H1 (cell line): ENCODE data around the gene NDRG4. TPM values are rescaled to one million over a fixed set of nuclear protein-coding genes. Genes with fewer than 3 reads are reported as not detected.
A peak's percentile ranks its signal among the peaks of the same experiment; 100 is the strongest.

Experiments
- CTCF ChIA-PET: fragments of 300-600 bp; sonication (Branson Sonifier 250); formaldehyde crosslinking; loops from one replicate; lab custom pipeline; 2021; ENCODE audit not compliant: partially characterized antibody; lab: Charles Lee
- POLR2A ChIA-PET: fragments of 300-600 bp; sonication (Branson Sonifier 250); formaldehyde crosslinking; loops from one replicate; lab custom pipeline; 2021; ENCODE audit warnings: inconsistent platforms; ENCODE audit not compliant: partially characterized antibody; lab: Charles Lee
- DNase-seq, 2 experiments: peaks; one replicate each; pipeline versions ENCODE4 v3.0.0 to v3.0.0-alpha.2; 2010 to 2022; ENCODE audit warnings: low spot score in 2 of 2, low read depth in 1 of 2, mixed read lengths in 1 of 2
- FAIRE-seq: peaks from 2 replicates; lab custom pipeline; 2011; peaks lifted over from hg19 to GRCh38; lab: Jason Lieb, UNC
- H2AFZ ChIP-seq: 2 replicates; pipeline ENCODE4 v1.8.1; 2012; ENCODE audit warnings: low read length, inconsistent platforms
- H2AK5ac ChIP-seq: 2 replicates; pipeline ENCODE4 v1.6.1; 2013; ENCODE audit warnings: low read depth, low read length
- H2BK120ac ChIP-seq: replicated peaks from 2 replicates; pipeline ENCODE3; 2013; ENCODE audit warnings: low read depth, low read length, inconsistent platforms
- H2BK12ac ChIP-seq: 2 replicates; pipeline ENCODE4 v1.6.1; 2013; ENCODE audit warnings: low read depth, low read length
- H2BK15ac ChIP-seq: 2 replicates; pipeline ENCODE4 v1.6.1; 2013; ENCODE audit warnings: low read length
- H2BK20ac ChIP-seq: 2 replicates; pipeline ENCODE4 v1.6.1; 2013; ENCODE audit warnings: low read length
- H2BK5ac ChIP-seq: 2 replicates; pipeline ENCODE4 v1.6.1; 2013; ENCODE audit warnings: low read depth, low read length
- H3K14ac ChIP-seq: 2 replicates; pipeline ENCODE4 v1.6.1; 2013; ENCODE audit warnings: inconsistent platforms; ENCODE audit not compliant: insufficient read length
- H3K18ac ChIP-seq: 2 replicates; pipeline ENCODE4 v1.6.1; 2013; ENCODE audit warnings: low read length; ENCODE audit errors: extremely low read depth
- H3K23ac ChIP-seq: 2 replicates; pipeline ENCODE4 v1.6.1; 2013; ENCODE audit warnings: inconsistent platforms; ENCODE audit not compliant: insufficient read length
- H3K23me2 ChIP-seq: 2 replicates; pipeline ENCODE4 v1.6.1; 2013; ENCODE audit warnings: low read depth, low read length
- H3K27ac ChIP-seq: 2 replicates; pipeline ENCODE4 v1.6.1; 2011; ENCODE audit warnings: low read depth, low read length, inconsistent platforms
- H3K27me3 ChIP-seq, 4 experiments: replicated peaks in 1 of 4; 1 replicate in 1 of 4; 2 replicates in 3 of 4; pipeline versions ENCODE4 v1.6.1 to v1.8.1; 2011 to 2013; ENCODE audit warnings: low read length in 3 of 4, mild to moderate bottlenecking in 3 of 4, inconsistent platforms in 2 of 4, mixed read lengths in 2 of 4, moderate library complexity in 1 of 4; ENCODE audit not compliant: control insufficient read depth in 3 of 4, insufficient read depth in 3 of 4; ENCODE audit errors: extremely low read depth in 1 of 4
- H3K36me3 ChIP-seq, 4 experiments: 2 replicates each; pipeline versions ENCODE4 v1.6.1 to v1.8.1; 2011 to 2013; ENCODE audit warnings: mild to moderate bottlenecking in 4 of 4, low read length in 3 of 4, moderate library complexity in 2 of 4, control low read depth in 1 of 4, inconsistent platforms in 1 of 4; ENCODE audit not compliant: insufficient read depth in 4 of 4, control insufficient read depth in 2 of 4
- H3K4ac ChIP-seq: replicated peaks from 2 replicates; pipeline ENCODE3; 2013; ENCODE audit warnings: low read length, low read depth, mixed read lengths, inconsistent platforms; ENCODE audit not compliant: insufficient read length
- H3K4me1 ChIP-seq, 4 experiments: replicated peaks in 1 of 4; 1 replicate in 1 of 4; 2 replicates in 3 of 4; pipeline versions ENCODE4 v1.6.1 to v1.8.1; 2011 to 2013; ENCODE audit warnings: low read length in 3 of 4, inconsistent platforms in 2 of 4, mixed read lengths in 1 of 4; ENCODE audit not compliant: insufficient read depth in 4 of 4, control insufficient read depth in 3 of 4
- H3K4me2 ChIP-seq, 2 experiments: 2 replicates each; pipeline versions ENCODE4 v1.6.1 to v1.8.1; 2011 to 2013; ENCODE audit warnings: low read depth in 2 of 2, low read length in 2 of 2, control low read depth in 1 of 2, inconsistent platforms in 1 of 2, mild to moderate bottlenecking in 1 of 2; ENCODE audit not compliant: insufficient read depth in 1 of 2
- H3K4me3 ChIP-seq, 4 experiments: fragments of 200-600, 300-600 bp in 1 of 4; sonication (generic), shearing (Covaris generic), sonication (Bioruptor Twin) in 1 of 4; 2 replicates each; pipeline versions ENCODE4 v1.5.1 to v1.8.1; 2011 to 2016; ENCODE audit warnings: low read length in 4 of 4, low read depth in 3 of 4, control low read depth in 2 of 4, inconsistent platforms in 2 of 4, mild to moderate bottlenecking in 2 of 4, mixed read lengths in 1 of 4, moderate library complexity in 1 of 4; ENCODE audit not compliant: insufficient read depth in 2 of 4; ENCODE audit errors: extremely low read depth in 1 of 4
- H3K56ac ChIP-seq: replicated peaks from 2 replicates; pipeline ENCODE3; 2013; ENCODE audit warnings: low read depth, mild to moderate bottlenecking, mixed read lengths, low read length, inconsistent platforms; ENCODE audit not compliant: insufficient read length
- H3K79me1 ChIP-seq: 2 replicates; pipeline ENCODE4 v1.6.1; 2013; ENCODE audit warnings: low read depth, low read length, control low read depth
- H3K79me2 ChIP-seq, 2 experiments: 2 replicates each; pipeline versions ENCODE4 v1.6.1 to v1.8.1; 2012 to 2013; ENCODE audit warnings: low read length in 2 of 2, mild to moderate bottlenecking in 2 of 2, inconsistent platforms in 1 of 2; ENCODE audit not compliant: insufficient read depth in 2 of 2, control insufficient read depth in 1 of 2
- H3K9ac ChIP-seq, 4 experiments: replicated peaks in 1 of 4; 1 replicate in 1 of 4; 2 replicates in 3 of 4; pipeline versions ENCODE4 v1.6.1 to v1.8.1; 2011 to 2013; ENCODE audit warnings: low read depth in 3 of 4, low read length in 3 of 4, control low read depth in 2 of 4, mild to moderate bottlenecking in 2 of 4, moderate library complexity in 2 of 4, inconsistent platforms in 1 of 4; ENCODE audit errors: extremely low read depth in 1 of 4
- H3K9me3 ChIP-seq, 2 experiments: 2 replicates each; pipeline versions ENCODE4 v1.6.1 to v1.8.1; 2012 to 2013; ENCODE audit warnings: mild to moderate bottlenecking in 2 of 2, moderate library complexity in 2 of 2, control low read depth in 1 of 2, inconsistent platforms in 1 of 2, low read depth in 1 of 2, low read length in 1 of 2, mixed read lengths in 1 of 2; ENCODE audit not compliant: insufficient read depth in 2 of 2
- H4K20me1 ChIP-seq, 2 experiments: replicated peaks in 1 of 2; 2 replicates each; pipeline versions ENCODE3 to v1.8.1; 2011 to 2013; ENCODE audit warnings: inconsistent platforms in 2 of 2, low read length in 2 of 2, mild to moderate bottlenecking in 1 of 2; ENCODE audit not compliant: insufficient read depth in 2 of 2, control insufficient read depth in 1 of 2
- H4K5ac ChIP-seq: 2 replicates; pipeline ENCODE4 v1.6.1; 2013; ENCODE audit warnings: low read length, low read depth, mixed read lengths, inconsistent platforms; ENCODE audit not compliant: insufficient read length
- H4K8ac ChIP-seq: 2 replicates; pipeline ENCODE4 v1.8.0; 2013; ENCODE audit warnings: mild to moderate bottlenecking, moderate library complexity, low read length, inconsistent platforms; ENCODE audit not compliant: insufficient read depth; ENCODE audit errors: extremely low read depth
- H4K91ac ChIP-seq: replicated peaks from 2 replicates; pipeline ENCODE3; 2013; ENCODE audit warnings: low read length, mixed read lengths, inconsistent platforms; ENCODE audit not compliant: insufficient read length
- NRF1 ChIP-seq: IDR thresholded peaks from 2 replicates; pipeline ENCODE4 v1.6.1; 2011; ENCODE audit warnings: mild to moderate bottlenecking, low read depth, low read length, improper control_type of control experiment
- RFX5 ChIP-seq: IDR thresholded peaks from 2 replicates; pipeline ENCODE4 v1.6.1; 2011; ENCODE audit warnings: low read depth, low read length, improper control_type of control experiment, borderline replicate concordance
- WGBS, 2 experiments: shearing (Covaris generic) in 1 of 2; methylation state at CpG; one replicate each; pipeline versions ENCODE4 v1.1.6 to v1.1.7; 2013 to 2015; ENCODE audit warnings: low lambda C conversion rate in 2 of 2, mixed read lengths in 2 of 2, inconsistent platforms in 1 of 2, low coverage in 1 of 2, missing lambda C conversion rate in 1 of 2; ENCODE audit not compliant: insufficient replicate concordance in 2 of 2, insufficient coverage in 1 of 2, insufficient read length in 1 of 2; ENCODE audit errors: extremely low coverage in 1 of 2, missing lambda C conversion rate in 1 of 2; 5-methylcytosine and 5-hydroxymethylcytosine counted together
- polyA plus RNA-seq, 7 experiments: library from polyadenylated mRNA; depleted of rRNA in 3 of 7; stranded (reverse) in 5 of 7; unstranded in 2 of 7; fragments of >200 nt in 5 of 7; fragments of 200-250 nt in 2 of 7; gene quantifications; 1 replicate in 5 of 7; 2 replicates in 1 of 7; 4 replicates in 1 of 7; pipeline versions ENCODE4 v1.2.1 to v1.2.3, GENCODE V29; 2011 to 2013; ENCODE audit warnings: missing spikeins in 2 of 7, mixed read lengths in 2 of 7
- total RNA-seq: library from RNA; stranded (reverse); fragmentation: NEBNext Ultra II Directional; extraction: Animal tissue kit (Norgen Biotek cat#: 25700); gene quantifications from 2 replicates; pipeline ENCODE4 v1.2.1, GENCODE V29; 2021
- TF ChIP-seq, protein P1 (sequence below), 3 experiments: IDR thresholded peaks; 1 replicate in 2 of 3; 2 replicates in 1 of 3; pipeline versions ENCODE4 v1.5.1 to v1.6.1; 2011; ENCODE audit warnings: low read length in 3 of 3, mild to moderate bottlenecking in 3 of 3, inconsistent platforms in 2 of 3, low read depth in 1 of 3, moderate library complexity in 1 of 3; ENCODE audit not compliant: insufficient read depth in 1 of 3; ENCODE audit errors: control extremely low read depth in 1 of 3

Gene NDRG4
- total and polyA plus RNA-seq, 2 of the 8 experiments (the other 6 are each of a cell fraction or from before 2014, with no cell fraction given): 20.8 to 30.9 TPM

DNA sequence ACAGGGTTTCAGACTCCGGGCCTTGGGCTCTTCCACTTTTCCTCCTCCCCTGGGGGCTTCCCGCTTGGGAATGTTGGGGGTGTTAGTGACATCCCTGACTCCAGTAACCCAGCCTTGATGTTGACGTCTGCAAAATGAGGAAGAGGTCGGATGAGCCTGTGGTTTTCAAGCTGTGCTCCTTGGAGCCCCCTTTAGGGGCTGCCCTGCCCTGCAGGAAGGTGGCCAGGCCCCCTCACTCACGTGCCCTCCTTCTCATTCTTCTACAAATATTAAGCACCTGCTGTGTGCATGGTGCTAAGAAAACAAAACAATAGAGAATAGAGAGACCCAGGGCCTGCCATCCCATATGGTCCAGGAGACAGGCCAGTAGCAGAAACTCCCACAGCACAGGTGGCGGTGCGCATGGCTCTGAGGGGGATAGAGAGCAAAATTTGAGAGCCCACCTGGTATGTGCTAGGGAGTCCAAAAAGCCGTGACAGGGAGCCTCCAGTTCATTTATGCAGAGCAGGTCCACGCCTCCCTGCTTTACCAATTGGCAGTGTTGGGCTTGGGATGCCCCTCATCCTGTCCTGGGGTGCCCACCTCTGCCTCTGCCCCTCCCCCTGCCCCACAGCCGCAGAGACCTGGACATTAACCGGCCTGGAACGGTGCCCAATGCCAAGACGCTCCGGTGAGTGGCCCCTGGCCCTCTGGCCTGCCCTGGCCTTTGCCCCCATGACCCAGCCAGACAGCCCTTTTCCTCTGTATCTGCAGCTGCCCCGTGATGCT, 7.4 kb downstream of the NDRG4 start:
- H3K23me2 ChIP-seq: no peaks in the 10 kb centered on the region
- no peak overlapping the region for H3K27ac ChIP-seq
- no peak overlapping the region for H2BK5ac ChIP-seq
- H4K5ac ChIP-seq: no peak overlapping the region
- peaks cover 0 to 6% (median under 1%) of the 10 kb centered on the region in 4 experiments; a peak in 2 of 7 replicates for H3K4me1 ChIP-seq
- H2BK12ac ChIP-seq: no peak overlapping the region
- WGBS, 2 experiments: 79% methylated on average over 15 of the region's 15 CpGs; no CpG with 5 or more reads in 1 of the 2 experiments
- H3K56ac ChIP-seq: no peak overlapping the region
- no peak overlapping the region for H3K9ac ChIP-seq
- H3K4ac ChIP-seq: no peak overlapping the region
- ChIA-PET CTCF (interaction anchor here (0.7 to 2.8 kb wide), 10 partner anchors 9 to 195 kb away, joined by 3 to 20 read pairs (median 4); no protein-coding TSS in a partner anchor), POLR2A (interaction anchor here (1.3 to 1.9 kb wide), 2 partner anchors 8 to 11 kb away, joined by 3 to 9 read pairs; partner anchors contain the start of gene SETD6)
- H2AFZ ChIP-seq: no peak overlapping the region
- no peak overlapping the region for H2BK15ac ChIP-seq
- no peak overlapping the region for H4K8ac ChIP-seq
- H3K79me2 ChIP-seq: no peaks in the 10 kb centered on the region
- 0 out of 8 replicates have a peak, but pooled peaks cover 0 to 5% (median 0%) of the 10 kb centered on the region in 4 experiments for H3K36me3 ChIP-seq
- no peak overlapping the region for H3K14ac ChIP-seq
- H2BK120ac ChIP-seq: no peak overlapping the region
- DNase-seq (no peak), FAIRE-seq (no peak)
- no peaks in the 10 kb centered on the region; the same call in 1 of the 2 replicates for H3K79me1 ChIP-seq
- no peak overlapping the region for H3K4me2 ChIP-seq
- H4K91ac ChIP-seq: no peak overlapping the region
- H3K18ac ChIP-seq: no peak overlapping the region
- H2BK20ac ChIP-seq: no peak overlapping the region
- TF ChIP-seq NRF1 (no peak), RFX5 (no peak)
- TF ChIP-seq, protein P1, sequence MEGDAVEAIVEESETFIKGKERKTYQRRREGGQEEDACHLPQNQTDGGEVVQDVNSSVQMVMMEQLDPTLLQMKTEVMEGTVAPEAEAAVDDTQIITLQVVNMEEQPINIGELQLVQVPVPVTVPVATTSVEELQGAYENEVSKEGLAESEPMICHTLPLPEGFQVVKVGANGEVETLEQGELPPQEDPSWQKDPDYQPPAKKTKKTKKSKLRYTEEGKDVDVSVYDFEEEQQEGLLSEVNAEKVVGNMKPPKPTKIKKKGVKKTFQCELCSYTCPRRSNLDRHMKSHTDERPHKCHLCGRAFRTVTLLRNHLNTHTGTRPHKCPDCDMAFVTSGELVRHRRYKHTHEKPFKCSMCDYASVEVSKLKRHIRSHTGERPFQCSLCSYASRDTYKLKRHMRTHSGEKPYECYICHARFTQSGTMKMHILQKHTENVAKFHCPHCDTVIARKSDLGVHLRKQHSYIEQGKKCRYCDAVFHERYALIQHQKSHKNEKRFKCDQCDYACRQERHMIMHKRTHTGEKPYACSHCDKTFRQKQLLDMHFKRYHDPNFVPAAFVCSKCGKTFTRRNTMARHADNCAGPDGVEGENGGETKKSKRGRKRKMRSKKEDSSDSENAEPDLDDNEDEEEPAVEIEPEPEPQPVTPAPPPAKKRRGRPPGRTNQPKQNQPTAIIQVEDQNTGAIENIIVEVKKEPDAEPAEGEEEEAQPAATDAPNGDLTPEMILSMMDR (IDR thresholded peaks at IDR 0.05; ENCODE audit: control extremely low read depth in 1 of 3, insufficient read depth in 1 of 3, low read depth in 1 of 3, low read length in 3 of 3): peak in 2 of 3 experiments; percentile 20 to 43; a peak in 2 of 4 replicates
- H3K9me3 ChIP-seq: no peaks in the 10 kb centered on the region
- H4K20me1 ChIP-seq: peaks cover 6 to 7% of the 10 kb centered on the region in 2 experiments
- H3K23ac ChIP-seq: no peak overlapping the region
- no peak overlapping the region for H3K4me3 ChIP-seq
- peaks cover 0 to under 1% (median under 1%) of the 10 kb centered on the region in 4 experiments; a peak in 3 of 7 replicates for H3K27me3 ChIP-seq
- no peak overlapping the region for H2AK5ac ChIP-seq
